NCI-H345 treated with DMSO at 0.1 percent for 48 hours (cell line): ENCODE results near the gene AGPAT4.

Experiments used
- DNase-seq: peaks from one replicate; lab custom pipeline; 2025; ENCODE audit not compliant: unreplicated experiment; lab: John Stamatoyannopoulos, UW

AGPAT4 gene

GRCh38 chr6:161290751-161291150 lies 16.9 kb upstream of the AGPAT4 start:
- no peak for DNase-seq

GRCh38 chr6:161284653-161285052 lies 10.8 kb upstream of the AGPAT4 start:
- DNase-seq = no peak

- no peak for DNase-seq
Measured at GRCh38 chr6:161281092-161281491, 7.2 kb upstream of the AGPAT4 start.

GRCh38 chr6:161279677-161280415 lies 6.0 kb upstream of the AGPAT4 start:
- no peak for DNase-seq

DNA sequence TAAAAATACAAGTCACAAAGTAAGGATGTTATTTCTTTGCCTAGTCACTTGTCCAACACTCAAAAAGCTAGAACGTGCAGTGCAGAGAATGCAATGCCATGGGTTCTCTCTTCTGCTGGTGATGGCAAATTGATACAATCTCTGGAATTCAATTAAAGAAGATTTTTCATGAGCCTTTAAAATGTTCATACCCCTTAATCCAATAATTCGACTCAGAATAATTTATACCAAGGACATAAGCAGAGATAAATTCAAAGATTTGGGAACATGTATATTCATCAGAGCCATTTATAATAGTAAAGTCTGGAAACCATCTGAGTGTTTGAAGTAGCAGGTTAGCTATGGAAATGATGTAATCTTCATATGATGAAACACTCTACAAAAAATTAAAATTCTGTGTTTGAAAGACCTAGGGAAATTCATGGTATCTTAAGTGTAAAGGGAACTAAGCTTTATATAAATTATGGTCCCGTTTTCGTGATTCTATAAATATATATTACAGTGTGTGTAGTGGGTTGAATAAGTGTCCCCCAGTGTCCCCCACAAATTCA lies 2.8 kb upstream of the AGPAT4 start:
- no peak for DNase-seq

GRCh38 chr6:161274898-161275297 lies 1.0 kb upstream of the AGPAT4 start:
- DNase-seq = no peak

- DNase-seq = no peak
Measured at GRCh38 chr6:161274488-161274858, 612 bp upstream of the AGPAT4 start.

DNA sequence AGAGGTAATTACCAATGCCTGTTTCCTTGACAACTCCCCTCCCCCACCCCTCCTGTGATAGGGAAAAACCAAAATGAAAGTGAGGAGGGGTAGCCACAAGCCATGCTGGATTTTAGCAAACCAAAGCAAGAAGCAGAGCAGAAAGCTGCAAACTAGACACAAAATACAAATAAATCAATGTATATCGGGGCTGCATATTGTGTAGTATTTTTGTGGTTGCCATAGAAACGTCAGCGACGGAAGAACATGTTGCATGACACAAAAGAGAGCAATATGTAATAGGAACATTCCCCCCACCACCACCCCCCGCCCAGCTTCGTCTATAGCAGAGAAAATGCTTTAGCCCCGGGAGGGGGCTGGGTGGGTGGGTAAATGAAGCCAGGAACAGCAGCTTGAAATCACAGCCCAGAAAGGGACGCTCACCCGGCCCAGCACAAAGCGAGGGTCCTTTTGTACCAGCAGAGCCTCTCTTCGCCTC lies 548 bp downstream of the AGPAT4 start:
- peak; percentile 7 for DNase-seq

DNA sequence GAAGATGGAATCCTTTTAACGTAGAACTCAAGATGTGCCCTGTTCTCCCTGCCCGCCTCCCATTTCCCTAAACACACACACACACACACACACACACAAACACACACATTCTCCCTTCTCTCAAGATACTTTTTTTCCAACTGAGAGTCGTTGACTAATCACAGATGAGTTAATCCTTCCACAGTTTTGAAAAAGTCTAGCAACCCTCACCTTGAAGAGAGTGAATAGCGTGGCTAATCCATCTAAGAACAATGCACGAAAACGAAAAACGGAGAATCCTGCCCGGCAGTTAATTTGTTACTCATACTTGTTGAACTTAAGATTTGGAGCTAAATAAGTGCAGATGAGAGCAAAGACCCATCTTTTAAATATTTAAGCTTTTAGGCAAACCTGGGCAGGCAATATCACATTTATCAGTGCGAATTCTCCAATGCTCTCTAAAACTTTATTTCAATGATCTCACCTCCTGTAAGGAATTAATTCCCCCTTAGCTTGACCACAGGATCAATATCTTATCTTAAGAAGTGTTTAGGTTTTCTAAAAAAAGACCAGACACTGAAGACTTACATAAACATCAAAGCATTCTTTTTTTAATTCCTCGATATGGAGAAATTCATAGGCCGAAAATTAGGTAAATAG lies 1.1 kb downstream of the AGPAT4 start:
- no peak for DNase-seq

DNA sequence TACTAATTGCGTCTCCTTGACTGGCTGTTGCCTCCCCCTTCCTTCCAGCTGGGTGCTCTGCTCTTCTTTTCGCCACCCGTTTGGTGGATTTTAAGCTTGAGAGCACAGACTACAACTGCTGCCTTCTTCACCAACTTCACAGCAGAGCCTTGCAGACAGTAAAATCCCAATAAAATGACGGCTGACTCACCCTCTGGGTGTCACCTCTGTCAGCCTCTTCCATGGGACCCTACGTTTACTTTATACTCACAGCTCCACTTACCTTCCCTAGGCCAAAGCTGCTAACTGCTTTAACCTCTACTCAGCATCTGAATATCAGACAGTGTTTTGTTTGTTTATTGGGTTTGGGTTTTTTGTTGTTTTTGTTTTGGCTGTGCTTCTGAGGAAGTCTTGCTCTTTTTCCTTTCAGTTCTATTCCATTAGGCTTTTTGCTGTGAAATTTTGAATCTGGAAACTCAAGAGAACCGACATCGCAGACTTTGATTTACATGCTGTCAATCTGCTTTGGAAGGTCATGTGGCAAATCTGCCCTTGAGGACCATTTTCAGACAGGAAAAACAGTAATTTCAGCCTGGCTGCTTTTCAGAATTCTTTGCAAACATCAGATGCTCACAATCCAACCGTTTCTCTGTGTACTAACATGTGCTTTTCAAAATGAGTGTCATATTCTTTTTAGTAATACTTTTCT lies 2.4 kb downstream of the AGPAT4 start:
- no peak for DNase-seq

DNA sequence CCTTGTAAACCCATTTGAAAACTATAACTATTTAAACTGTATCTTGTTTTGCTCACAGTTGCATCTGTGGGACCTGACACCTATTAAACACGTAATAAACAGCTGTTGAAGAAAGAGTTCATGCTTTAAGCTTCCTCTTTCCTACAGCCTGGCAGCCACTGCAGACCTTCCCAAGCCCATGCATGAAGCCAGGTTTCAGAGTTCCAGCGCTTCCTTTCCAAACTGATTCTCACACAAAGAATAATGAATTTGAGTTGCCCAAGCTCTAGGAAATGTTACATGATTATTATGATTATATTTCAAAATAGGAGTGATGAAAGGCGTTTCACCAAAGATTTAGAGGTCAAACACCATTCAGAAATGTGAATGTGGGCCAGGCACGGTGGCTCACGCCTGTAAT lies 3.7 kb downstream of the AGPAT4 start:
- DNase-seq = no peak

DNA sequence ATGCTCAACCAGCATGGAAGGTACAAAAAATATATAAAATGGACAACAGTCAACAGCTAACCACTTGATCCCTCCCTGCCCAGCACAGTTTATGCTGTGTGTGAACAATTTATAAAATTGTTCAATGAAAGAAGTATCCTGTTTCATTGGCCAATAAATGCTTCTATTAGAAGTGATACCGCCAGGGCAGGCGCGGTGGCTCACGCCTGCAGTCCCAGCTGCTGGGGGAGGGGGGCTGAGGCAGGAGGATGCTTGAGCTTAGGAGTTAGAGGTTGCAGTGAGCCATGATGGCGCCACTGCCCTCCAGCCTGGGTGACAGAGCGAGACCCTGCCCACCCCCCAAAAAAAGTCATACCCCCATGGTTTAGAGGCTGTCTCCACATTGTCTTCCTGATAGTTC lies 4.6 kb downstream of the AGPAT4 start:
- DNase-seq = no peak

DNA sequence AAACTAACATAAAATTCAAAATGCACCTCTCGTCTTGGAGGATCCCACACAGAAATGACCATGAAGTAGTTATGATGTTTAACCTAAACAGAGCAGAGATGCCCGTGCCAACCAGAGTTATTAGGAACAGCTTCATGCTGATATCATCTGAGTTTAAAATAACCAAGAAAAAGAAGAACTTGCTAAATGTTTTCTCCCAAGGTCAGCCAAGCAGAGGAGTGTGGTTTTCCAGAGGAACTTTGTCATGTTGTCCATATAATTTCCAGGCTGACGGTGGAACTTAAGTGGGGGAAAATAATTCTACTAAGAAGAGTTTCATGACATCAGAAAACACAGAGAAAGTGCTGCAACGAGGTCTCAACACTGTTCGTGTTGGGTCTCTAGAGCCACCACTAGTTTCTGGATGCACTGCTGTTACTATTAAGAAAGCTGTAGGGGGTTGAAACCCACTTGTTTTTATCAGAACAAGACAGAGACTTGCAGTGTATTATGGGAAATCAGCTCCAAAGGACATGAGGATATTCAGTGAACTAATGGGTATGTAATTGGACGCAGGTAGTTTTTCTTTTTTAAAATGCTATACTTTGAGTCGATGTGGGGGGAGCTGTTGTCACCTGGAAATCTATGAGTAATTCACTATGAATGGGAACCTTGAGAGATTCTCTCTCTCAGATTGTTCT lies 5.2 kb downstream of the AGPAT4 start:
- no peak for DNase-seq

GRCh38 chr6:161266513-161267230 lies 7.2 kb downstream of the AGPAT4 start:
- DNase-seq = no peak

DNA sequence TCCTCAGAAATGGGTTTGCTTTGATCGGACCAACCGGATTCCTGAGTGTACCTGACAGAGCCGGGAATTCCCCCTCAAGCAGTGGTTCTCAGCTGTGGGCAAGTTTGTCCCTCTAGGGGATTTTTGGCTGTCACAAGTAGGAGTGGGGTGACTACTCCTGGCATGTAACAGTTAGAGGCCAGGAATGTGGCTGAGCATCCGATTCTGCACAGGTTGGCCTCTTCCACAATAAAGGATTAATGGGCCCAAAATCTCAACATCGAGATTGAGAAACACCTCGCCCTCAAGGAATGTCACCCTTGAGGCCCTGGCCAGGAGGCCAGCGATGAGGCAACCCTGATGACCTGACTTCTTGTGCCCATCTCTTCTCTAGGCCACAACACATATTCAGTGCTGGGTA lies 7.9 kb downstream of the AGPAT4 start:
- DNase-seq = no peak

DNA sequence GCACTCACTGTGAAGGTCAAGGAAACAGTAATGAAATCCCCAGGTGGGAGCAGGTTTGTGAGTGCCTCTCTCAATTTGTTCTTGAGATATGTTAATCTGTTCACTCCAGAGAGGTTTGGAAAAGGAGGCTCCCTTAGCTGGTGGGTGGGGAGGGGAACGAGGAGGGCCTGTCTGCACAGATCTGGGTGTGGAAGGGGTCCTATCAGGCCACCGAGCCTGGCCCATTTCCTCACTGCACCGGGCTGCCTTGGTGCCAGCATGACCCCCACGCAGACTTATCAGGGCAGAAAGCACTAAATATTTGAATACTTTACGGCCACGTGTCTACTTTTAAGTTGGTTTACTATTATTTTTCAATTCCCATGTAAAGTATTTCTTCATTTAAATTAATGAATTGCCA lies 8.3 kb downstream of the AGPAT4 start:
- no peak for DNase-seq

- DNase-seq = no peak
Measured at GRCh38 chr6:161264181-161264580, 9.7 kb downstream of the AGPAT4 start.

DNA sequence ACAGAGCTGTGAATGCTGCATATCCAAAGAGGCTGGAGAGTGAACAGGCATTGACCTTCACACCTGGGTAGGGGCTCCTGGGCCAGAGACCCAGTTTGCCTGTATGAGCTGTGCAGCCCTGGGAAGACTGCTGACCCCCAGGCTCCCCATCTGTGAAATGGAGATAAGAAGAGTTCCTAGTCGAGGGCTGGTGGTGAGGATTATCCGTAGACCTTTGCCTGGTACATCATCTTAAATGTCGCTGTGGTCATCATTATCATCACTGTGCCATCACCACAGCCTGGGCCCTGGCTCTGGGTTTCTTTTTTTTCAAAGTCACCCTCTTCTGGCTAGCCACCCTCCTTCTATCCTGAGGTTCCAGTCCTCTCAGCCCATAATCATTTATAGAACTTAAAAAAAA lies 12.0 kb downstream of the AGPAT4 start:
- DNase-seq = no peak

DNA sequence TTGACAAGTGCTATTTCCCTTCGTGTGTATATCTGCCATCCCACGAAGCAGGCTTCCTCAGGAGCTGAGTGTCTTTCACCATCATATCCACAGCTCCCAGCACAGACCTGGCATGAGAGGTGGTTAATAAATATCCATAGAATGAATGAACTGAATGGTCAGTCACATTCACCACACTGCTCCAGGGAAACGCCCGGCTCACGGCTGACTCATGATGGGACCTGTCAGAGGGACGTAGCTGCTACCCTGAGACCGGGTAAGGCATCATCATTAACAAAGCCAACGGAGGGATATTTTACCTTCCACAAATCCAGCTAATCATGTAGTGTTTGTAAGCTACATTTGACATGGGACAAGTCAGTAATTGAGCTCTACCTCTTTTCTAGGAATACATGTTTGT lies 12.5 kb downstream of the AGPAT4 start:
- DNase-seq = no peak

DNA sequence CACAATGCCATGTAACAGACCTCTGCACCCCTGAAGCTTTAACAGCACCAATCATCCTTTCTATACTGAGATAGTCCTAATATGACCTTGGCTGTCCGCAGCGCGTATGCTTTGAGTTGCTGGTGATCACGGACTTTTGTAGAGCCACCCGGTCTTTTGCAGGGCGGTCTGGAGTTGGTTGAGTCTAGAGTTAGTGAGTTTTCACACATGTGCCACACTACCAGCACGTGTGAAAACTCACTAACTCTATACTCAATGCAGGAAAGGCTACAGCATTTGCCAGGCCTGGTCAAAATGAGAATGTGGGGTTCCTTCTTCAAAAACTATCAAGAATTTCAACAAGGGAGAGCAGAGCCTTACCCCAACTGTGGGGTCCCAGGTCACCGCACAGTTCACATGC lies 14.6 kb downstream of the AGPAT4 start:
- DNase-seq = no peak
